NCI-H446 treated with DMSO at 0.1 percent for 48 hours (cell line): ENCODE measurements around the gene SHD.
A peak's percentile ranks its signal among the peaks of the same experiment; 100 is the strongest.

ENCODE experiments used
- DNase-seq: peaks from one replicate; lab custom pipeline; 2025; lab: John Stamatoyannopoulos, UW

The SHD gene

DNA sequence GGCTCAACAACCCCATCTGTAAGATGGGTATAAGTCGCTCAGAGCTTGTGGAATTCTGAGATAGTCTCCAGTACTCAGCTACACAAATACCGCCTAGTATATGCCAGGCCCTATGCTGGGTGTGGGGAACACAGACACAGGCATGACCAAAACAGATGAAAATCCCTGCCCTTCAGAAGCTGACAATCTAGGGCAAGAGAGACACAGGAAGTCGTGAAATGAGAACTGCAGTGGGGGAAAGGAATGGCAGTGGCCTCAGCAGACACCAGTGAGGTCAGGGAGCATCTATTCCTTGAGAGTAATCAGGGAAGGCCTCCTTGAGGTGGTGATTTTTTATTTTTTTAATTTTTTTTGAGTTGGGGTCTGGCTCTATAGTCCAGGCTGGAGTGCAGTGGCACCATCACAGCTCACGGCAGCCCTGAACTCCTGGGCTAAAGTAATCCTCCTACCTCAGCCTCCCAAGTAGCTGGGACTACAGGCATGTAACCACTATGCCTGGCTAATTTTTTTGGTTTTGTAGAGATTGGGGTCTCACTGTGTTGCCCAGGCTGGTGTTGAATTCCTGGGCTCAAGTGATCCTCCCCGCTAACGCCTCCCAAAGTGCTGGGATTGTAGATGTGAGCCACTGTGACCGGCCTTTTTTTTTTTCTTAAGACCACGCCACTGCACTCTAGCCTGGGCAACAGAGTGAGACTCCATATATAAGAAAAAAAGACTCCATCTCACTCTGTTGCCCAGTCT lies 19.9 kb downstream of the SHD start:
- no peak for DNase-seq

GRCh38 chr19:4300589-4300988 lies 21.5 kb downstream of the SHD start:
- DNase-seq = no peak

DNA sequence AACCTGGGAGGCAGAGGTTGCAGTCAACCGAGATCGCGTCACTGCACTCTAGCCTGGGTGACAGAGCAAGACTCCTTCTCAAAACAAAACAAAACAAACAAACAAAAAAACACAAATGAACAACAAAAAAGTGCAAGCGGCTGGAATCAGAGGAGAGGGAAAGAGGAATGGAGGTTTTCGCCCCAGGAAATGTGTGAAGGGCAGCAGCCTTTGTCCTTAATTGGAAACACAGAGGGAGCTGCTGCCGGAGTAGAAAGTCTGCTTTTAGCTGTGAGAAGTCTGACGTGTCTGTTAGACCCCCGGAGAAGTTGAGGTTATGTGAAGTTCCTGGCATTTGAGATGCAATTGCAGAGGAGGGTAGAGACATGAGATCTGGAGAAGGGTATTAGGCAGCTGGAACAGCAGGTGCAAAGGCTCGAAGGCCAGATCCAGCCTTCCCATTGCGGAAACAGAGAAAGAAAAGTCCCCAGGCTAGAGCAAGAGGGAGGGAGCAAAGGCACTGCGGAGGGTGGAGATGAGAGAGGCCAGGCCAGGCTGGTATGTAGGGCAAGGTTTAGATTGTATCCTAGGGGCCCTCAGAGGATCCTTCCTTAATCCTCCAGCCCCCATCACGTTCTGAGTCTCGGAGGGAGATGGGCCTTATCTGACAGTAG lies 22.6 kb downstream of the SHD start:
- DNase-seq = no peak

DNA sequence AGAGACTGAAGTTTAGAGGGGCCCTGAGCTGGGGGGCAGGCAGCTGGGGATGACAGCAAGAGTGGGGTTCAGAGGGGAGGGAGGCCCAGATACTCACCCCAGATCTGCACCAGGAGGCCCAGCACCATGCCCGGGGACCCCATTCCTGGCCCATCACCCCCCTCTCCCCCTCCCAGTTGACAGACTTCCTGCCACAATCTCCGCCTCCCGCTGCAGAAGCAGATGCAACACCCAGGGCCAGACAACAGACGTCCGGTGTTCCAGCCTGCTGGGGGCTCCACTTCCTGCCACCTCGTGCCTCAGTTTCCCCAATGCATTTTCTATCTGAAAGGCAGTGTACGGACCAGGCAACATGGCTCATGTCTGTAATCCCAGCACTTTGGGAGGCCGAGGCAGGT lies 23.2 kb downstream of the SHD start, which contains the start of gene TMIGD2:
Gene TMIGD2 (minus strand): TSS at position 147 of the 398 bp plus-strand sequence. CDS start 4 bp downstream, at position 143.
- DNase-seq = no peak

DNA sequence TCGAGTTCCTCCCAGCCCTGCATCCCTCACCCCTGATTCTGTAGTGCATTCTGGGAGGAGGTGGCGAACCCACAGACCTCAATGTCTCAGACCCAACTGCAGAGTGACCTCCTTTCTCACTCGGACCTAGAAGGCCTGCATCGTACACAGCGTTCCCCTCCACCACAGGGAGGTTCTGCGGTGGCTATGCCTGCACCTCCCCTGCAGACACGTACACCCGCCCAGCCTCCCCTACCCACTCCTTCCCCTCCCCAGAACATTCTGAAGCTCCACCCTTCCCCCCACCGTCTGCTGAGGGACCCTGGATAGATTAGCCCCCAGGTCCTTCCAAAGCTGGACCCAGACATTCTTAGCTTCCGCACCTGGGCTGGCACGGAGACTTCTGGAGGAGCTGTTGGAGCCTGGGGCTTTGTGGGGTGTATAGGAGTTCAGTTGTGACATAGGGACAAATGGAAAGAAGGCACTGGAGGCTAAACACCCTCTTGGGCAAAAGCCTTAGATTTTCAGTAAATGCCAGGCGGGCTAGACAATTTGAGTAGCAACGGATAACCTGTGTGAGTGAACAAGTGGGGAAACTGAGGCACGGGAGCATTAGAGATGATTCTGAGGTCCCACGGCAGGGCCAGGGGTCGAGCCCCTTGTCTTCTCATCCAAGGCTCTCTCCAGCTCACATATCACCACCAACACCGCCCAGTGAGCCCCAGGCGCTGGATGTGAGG lies 24.9 kb downstream of the SHD start:
- DNase-seq = no peak

- peak; percentile 39 for DNase-seq
Observed at GRCh38 chr19:4304538-4305256, 25.6 kb downstream of the SHD start, which contains the start of gene FSD1. Gene FSD1 (plus strand): TSS chr19:4304598. CDS start chr19:4304747, 149 bp downstream.

- DNase-seq = no peak
Observed at GRCh38 chr19:4305257-4305612, 26.2 kb downstream of the SHD start.

- DNase-seq = no peak
Observed at GRCh38 chr19:4305659-4306058, 26.6 kb downstream of the SHD start.

DNA sequence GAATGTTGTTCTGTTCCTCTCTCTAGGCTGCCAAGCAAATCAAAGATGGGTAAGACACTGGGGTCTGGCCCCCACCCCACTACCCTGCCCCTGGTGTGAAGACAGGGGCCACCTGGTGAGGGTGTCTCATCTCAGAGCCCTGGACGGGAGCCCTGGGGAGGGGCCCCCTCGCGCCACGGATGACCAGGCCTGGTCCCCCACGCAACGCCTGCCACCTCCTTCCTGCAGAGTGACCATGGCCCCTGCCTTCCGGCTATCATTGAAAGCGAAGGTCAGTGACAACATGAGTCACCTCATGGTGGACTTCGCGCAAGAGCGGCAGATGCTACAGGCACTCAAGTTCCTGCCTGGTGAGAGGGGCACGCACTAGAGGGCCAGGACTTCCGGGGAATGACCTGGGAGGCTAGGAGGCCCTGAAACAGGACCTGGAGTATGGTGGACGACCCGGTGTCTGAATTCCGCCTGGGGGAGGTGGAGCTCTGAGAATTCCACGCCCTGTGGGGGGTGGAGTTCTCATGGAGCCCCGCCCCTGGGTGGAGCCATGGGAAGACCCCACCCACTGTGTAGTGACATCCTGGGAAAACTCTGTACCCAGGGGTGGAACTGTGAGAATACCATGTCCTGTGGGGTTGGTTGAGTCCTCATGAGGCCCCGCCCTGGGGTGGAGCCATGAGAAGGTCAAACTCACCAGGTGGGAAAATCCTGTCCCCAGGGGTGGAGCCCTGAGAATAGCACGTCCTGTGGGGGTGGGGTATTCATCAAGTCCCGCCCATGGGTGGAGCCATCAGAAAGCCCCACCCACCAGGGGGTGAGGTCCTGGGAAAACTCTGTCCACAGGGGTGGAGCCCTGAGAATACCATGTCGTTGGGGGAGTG lies 31.4 kb downstream of the SHD start:
- no peak for DNase-seq

DNA sequence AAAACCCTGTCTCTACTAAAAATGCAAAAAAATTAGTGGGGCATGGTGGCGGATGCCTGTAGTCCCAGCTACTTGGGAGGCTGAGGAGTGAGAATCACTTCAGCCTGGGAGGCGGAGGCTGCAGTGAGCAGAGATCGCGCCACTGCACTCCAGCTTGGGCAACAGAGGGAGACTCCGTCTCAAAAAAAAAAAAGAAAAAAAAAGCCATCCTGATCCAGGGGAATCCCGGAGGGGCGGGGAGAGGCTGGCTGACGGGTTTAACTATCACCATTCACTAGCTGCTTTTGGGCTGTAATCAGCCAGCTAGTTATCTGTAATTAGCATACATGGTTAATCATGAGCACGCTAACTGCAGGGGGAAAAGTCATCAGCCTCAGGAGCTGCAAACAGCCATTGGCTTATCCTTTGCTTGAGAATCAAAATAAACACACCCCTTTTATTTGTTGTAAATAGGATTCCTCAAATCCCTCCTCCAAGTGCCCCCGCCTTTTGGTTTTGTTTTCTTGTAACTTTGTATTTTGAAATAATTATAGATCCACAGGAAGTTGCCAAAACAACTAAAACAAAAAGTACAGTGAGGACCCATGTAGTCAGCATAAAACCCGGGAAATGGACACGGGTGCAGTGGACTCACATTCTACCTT lies 34.9 kb downstream of the SHD start:
- DNase-seq = no peak

GRCh38 chr19:4316956-4317355 lies 37.9 kb downstream of the SHD start:
- no peak for DNase-seq

GRCh38 chr19:4318460-4318859 lies 39.4 kb downstream of the SHD start:
- no peak for DNase-seq

GRCh38 chr19:4319067-4319718 lies 40.1 kb downstream of the SHD start:
- no peak for DNase-seq

DNA sequence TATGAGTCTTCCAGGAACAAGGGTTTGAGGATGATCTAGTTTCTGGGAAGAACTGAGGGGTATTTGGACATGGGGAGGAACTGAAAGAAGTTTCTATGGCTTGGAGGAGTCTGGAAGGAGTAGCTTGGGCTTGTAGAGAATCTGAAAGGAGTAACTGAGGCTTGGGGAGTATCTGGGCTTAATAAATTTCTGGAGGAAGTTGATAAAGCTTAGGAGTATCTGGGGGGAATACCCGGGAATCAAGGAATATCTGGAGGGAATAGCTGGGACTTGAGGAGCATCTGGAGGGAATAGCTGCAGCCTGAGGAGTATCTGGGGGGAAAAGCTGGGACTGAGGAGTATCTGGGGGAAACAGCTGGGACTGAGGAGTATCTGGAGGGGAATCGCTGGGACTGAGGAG lies 41.4 kb downstream of the SHD start:
- no peak for DNase-seq

GRCh38 chr19:4322942-4323665 lies 44.0 kb downstream of the SHD start:
- DNase-seq = no peak

DNA sequence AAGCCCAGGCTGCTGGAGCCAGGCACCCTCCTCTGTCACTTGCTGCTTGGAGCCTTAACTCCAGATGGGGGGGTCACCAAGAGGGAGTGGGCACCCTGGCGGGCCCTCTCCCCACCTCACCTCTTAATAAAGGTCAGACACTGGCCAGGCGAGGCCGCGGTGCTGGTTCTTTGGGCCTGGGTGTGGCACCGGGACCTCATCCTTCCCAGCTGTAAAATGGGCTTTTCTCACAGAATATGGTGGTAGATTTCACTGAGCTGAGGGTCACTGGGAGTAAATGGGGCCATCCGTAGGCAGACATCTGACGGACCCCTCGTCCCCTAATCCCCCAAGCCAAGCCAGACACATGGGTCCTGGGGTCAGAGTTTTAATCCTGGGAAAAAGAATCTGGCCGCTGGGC lies 44.6 kb downstream of the SHD start:
- no peak for DNase-seq

GRCh38 chr19:4324228-4324627 lies 45.2 kb downstream of the SHD start:
- no peak for DNase-seq

DNA sequence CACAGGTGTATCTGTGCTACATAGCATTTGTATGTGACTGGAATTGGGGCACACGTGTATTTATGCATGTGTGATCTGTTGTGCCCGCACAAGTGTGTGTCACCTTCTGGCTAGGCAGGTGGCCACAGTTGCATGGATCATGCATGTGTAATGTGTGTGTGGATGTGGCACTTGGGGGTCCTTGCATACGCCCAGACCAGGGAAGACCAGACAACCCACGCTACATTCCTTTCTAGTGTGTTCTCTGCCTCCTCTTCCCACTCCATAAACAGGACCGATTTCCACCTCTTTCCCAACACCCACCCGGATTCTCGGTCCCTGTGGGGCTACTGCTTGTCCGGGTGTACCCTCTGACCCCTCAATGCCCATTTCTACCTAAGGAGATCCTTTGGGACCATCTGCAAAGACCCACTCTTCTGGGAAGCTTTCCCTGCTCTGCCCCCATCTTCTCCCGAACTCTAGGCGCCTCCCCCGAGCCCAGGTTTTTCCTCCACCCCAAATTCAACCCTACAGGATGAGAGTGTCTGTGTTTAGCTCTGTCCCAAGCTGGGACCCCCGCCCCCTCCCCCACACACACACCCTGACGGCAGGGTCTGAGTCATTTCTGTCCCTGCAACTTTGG lies 47.3 kb downstream of the SHD start:
- DNase-seq = no peak

- no peak for DNase-seq
Observed at GRCh38 chr19:4326837-4327251, 47.8 kb downstream of the SHD start.
